BLaER1 (cell line): ENCODE measurements around the gene KCNB1.

Experiments used
- H3K27ac ChIP-seq: shearing (Covaris generic); formaldehyde crosslinking; 2 replicates; pipeline ENCODE4 v1.8.1; 2022
- H3K27me3 ChIP-seq: shearing (Covaris generic); formaldehyde crosslinking; 2 replicates; pipeline ENCODE4 v1.8.1; 2022
- H3K36me3 ChIP-seq: shearing (Covaris generic); formaldehyde crosslinking; 2 replicates; pipeline ENCODE4 v1.8.1; 2022
- H3K4me1 ChIP-seq: shearing (Covaris generic); formaldehyde crosslinking; 2 replicates; pipeline ENCODE4 v1.8.1; 2022
- H3K4me2 ChIP-seq: shearing (Covaris generic); formaldehyde crosslinking; 2 replicates; pipeline ENCODE4 v1.8.1; 2022
- H3K4me3 ChIP-seq: shearing (Covaris generic); formaldehyde crosslinking; 2 replicates; pipeline ENCODE4 v1.8.1; 2022
- H3K9ac ChIP-seq: shearing (Covaris generic); formaldehyde crosslinking; 2 replicates; pipeline ENCODE4 v1.8.1; 2022
- H3K9me3 ChIP-seq: shearing (Covaris generic); formaldehyde crosslinking; 2 replicates; pipeline ENCODE4 v1.8.1; 2022
- H4K20me1 ChIP-seq: shearing (Covaris generic); formaldehyde crosslinking; 2 replicates; pipeline ENCODE4 v1.8.1; 2022
- Cebpa-rat ChIP-seq: shearing (Covaris generic); IDR thresholded peaks from 2 replicates; pipeline ENCODE4 v1.8.1; 2022

KCNB1 gene

GRCh38 chr20:49344975-49345374 lies 137.5 kb downstream of the KCNB1 start:
- Histone ChIP-seq H3K9me3 (no peaks in the 10 kb centered on the region), H3K4me3 (no peak overlapping the region), H3K9ac (no peak overlapping the region), H4K20me1 (no peaks in the 10 kb centered on the region), H3K4me2 (no peak overlapping the region), H3K27me3 (no peaks in the 10 kb centered on the region), H3K4me1 (peaks cover 10% of the 10 kb centered on the region), H3K27ac (no peak overlapping the region), H3K36me3 (no peaks in the 10 kb centered on the region)
- no peak for TF ChIP-seq Cebpa-rat

- Histone ChIP-seq H3K4me3 (no peak overlapping the region), H3K9me3 (no peaks in the 10 kb centered on the region), H3K36me3 (no peaks in the 10 kb centered on the region), H3K27me3 (no peaks in the 10 kb centered on the region), H3K9ac (no peak overlapping the region), H3K27ac (no peak overlapping the region), H3K4me2 (no peak overlapping the region), H4K20me1 (no peaks in the 10 kb centered on the region), H3K4me1 (peaks cover 10% of the 10 kb centered on the region)
- TF ChIP-seq Cebpa-rat: no peak
Observed at GRCh38 chr20:49344140-49344539, 138.3 kb downstream of the KCNB1 start.

- Histone ChIP-seq H3K4me2 (no peak overlapping the region), H3K27me3 (no peaks in the 10 kb centered on the region), H3K4me1 (peaks cover 8% of the 10 kb centered on the region), H3K36me3 (no peaks in the 10 kb centered on the region), H3K4me3 (no peak overlapping the region), H4K20me1 (no peaks in the 10 kb centered on the region), H3K27ac (no peak overlapping the region), H3K9ac (no peak overlapping the region), H3K9me3 (no peaks in the 10 kb centered on the region)
- no peak for TF ChIP-seq Cebpa-rat
Observed at GRCh38 chr20:49343246-49343645, 139.2 kb downstream of the KCNB1 start.

GRCh38 chr20:49340161-49340966 lies 142.1 kb downstream of the KCNB1 start:
- Histone ChIP-seq H3K9ac (no peak overlapping the region), H3K27me3 (no peaks in the 10 kb centered on the region), H3K36me3 (no peaks in the 10 kb centered on the region), H3K27ac (no peak overlapping the region), H3K9me3 (no peaks in the 10 kb centered on the region), H3K4me2 (no peak overlapping the region), H3K4me1 (no peaks in the 10 kb centered on the region), H3K4me3 (no peak overlapping the region), H4K20me1 (no peaks in the 10 kb centered on the region)
- TF ChIP-seq Cebpa-rat: no peak

- Histone ChIP-seq H3K9me3 (no peaks in the 10 kb centered on the region), H4K20me1 (no peaks in the 10 kb centered on the region), H3K9ac (no peak overlapping the region), H3K4me3 (no peak overlapping the region), H3K4me1 (no peaks in the 10 kb centered on the region), H3K36me3 (no peaks in the 10 kb centered on the region), H3K27ac (no peak overlapping the region), H3K4me2 (no peak overlapping the region), H3K27me3 (no peaks in the 10 kb centered on the region)
- no peak for TF ChIP-seq Cebpa-rat
Observed at GRCh38 chr20:49339123-49339522, 143.3 kb downstream of the KCNB1 start.

GRCh38 chr20:49338061-49338460 lies 144.4 kb downstream of the KCNB1 start:
- TF ChIP-seq Cebpa-rat: no peak
- no peaks in the 10 kb centered on the region for H3K9me3 ChIP-seq
- H3K4me2 ChIP-seq: no peak overlapping the region
- no peak overlapping the region for H3K9ac ChIP-seq
- H3K36me3 ChIP-seq: no peaks in the 10 kb centered on the region
- no peaks in the 10 kb centered on the region for H3K27me3 ChIP-seq
- H3K27ac ChIP-seq: no peak overlapping the region
- H3K4me1 ChIP-seq: peaks cover 5% of the 10 kb centered on the region; the same call in 1 of the 2 replicates
- no peaks in the 10 kb centered on the region for H4K20me1 ChIP-seq
- H3K4me3 ChIP-seq: no peak overlapping the region

GRCh38 chr20:49337357-49337756 lies 145.1 kb downstream of the KCNB1 start:
- no peak overlapping the region for H3K9ac ChIP-seq
- H3K27ac ChIP-seq: no peak overlapping the region
- H3K36me3 ChIP-seq: no peaks in the 10 kb centered on the region
- no peaks in the 10 kb centered on the region for H4K20me1 ChIP-seq
- no peaks in the 10 kb centered on the region for H3K9me3 ChIP-seq
- TF ChIP-seq Cebpa-rat: no peak
- H3K27me3 ChIP-seq: no peaks in the 10 kb centered on the region
- no peak overlapping the region for H3K4me3 ChIP-seq
- no peak overlapping the region for H3K4me2 ChIP-seq
- H3K4me1 ChIP-seq: peaks cover 5% of the 10 kb centered on the region; the same call in 1 of the 2 replicates

GRCh38 chr20:49336786-49337185 lies 145.7 kb downstream of the KCNB1 start:
- Histone ChIP-seq H3K9me3 (no peaks in the 10 kb centered on the region), H3K36me3 (no peaks in the 10 kb centered on the region), H4K20me1 (no peaks in the 10 kb centered on the region), H3K9ac (no peak overlapping the region), H3K4me1 (peaks cover 5% of the 10 kb centered on the region; the same call in 1 of the 2 replicates), H3K4me3 (no peak overlapping the region), H3K27ac (no peak overlapping the region), H3K27me3 (no peaks in the 10 kb centered on the region), H3K4me2 (no peak overlapping the region)
- no peak for TF ChIP-seq Cebpa-rat

GRCh38 chr20:49335476-49335875 lies 147.0 kb downstream of the KCNB1 start:
- Histone ChIP-seq H3K27ac (no peak overlapping the region), H3K36me3 (no peaks in the 10 kb centered on the region), H4K20me1 (no peaks in the 10 kb centered on the region), H3K9me3 (no peaks in the 10 kb centered on the region), H3K27me3 (no peaks in the 10 kb centered on the region), H3K4me1 (peaks cover 5% of the 10 kb centered on the region; the same call in 1 of the 2 replicates), H3K4me3 (no peak overlapping the region), H3K4me2 (no peak overlapping the region), H3K9ac (no peak overlapping the region)
- TF ChIP-seq Cebpa-rat: no peak

- H3K4me2 ChIP-seq: no peak overlapping the region
- H4K20me1 ChIP-seq: no peaks in the 10 kb centered on the region
- peaks cover 5% of the 10 kb centered on the region; the same call in 1 of the 2 replicates for H3K4me1 ChIP-seq
- no peaks in the 10 kb centered on the region for H3K9me3 ChIP-seq
- no peak overlapping the region for H3K27ac ChIP-seq
- no peak overlapping the region for H3K9ac ChIP-seq
- no peaks in the 10 kb centered on the region for H3K27me3 ChIP-seq
- TF ChIP-seq Cebpa-rat: no peak
- H3K36me3 ChIP-seq: no peaks in the 10 kb centered on the region
- H3K4me3 ChIP-seq: no peak overlapping the region
Observed at GRCh38 chr20:49330701-49331615, 151.5 kb downstream of the KCNB1 start.
